ENCODE data around the gene EFEMP1. TPM values are rescaled to one million over a fixed set of nuclear protein-coding genes. Genes with fewer than 3 reads are reported as not detected.

The EFEMP1 gene
- total RNA-seq, 4 donors from 2014 or later, result 57.3 to 113 (median 81.2) TPM

- no peak overlapping the region for H3K4me3 ChIP-seq
- DNase-seq (ENCODE audit: extremely low spot score), result no peak
- intact Hi-C loops (cut with DNase I), result no loop called here
- H3K9me3 ChIP-seq, result peaks cover 0 to 7% (median 3%) of the 10 kb centered on the region in 4 donors
- no peaks in the 10 kb centered on the region for H3K4me1 ChIP-seq
- 71% methylated on average over 1 of the region's 1 CpG for WGBS
- no peak overlapping the region for H3K27ac ChIP-seq (replicated peaks in 1 of 4)
- no peak for TF ChIP-seq POLR2AphosphoS5 (IDR thresholded peaks at IDR 0.05)
- TF ChIP-seq EP300 (IDR thresholded peaks at IDR 0.05), result no peak
- TF ChIP-seq CTCF (IDR thresholded peaks at IDR 0.05), result no peak
- no peak for TF ChIP-seq POLR2A (IDR thresholded peaks at IDR 0.05; ENCODE audit: low read depth)
- no peaks in the 10 kb centered on the region for H3K27me3 ChIP-seq
- H3K36me3 ChIP-seq, result no peaks in the 10 kb centered on the region
Measured at GRCh38 chr2:55906993-55907392, 16.6 kb downstream of the EFEMP1 start.

DNA sequence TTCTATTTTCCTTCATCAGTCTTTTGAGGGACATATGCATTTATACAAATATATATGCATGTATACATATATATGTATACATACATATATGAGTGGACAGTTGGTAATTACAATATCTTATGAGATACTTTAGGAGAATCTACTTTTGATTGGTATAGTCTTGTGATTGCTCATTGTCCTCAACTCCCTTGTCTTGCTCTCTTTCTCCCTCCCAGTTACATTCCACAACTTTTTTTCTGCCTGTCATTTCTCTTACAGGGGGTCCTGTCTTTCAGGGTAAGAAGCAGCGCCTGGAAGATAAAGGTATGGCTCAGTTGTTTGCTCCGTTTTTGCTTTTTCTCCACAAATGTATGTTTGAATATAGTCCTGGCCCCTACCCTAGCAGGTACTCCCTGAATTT lies 19.9 kb downstream of the EFEMP1 start:
- TF ChIP-seq POLR2A (IDR thresholded peaks at IDR 0.05; ENCODE audit: low read depth), result no peak
- intact Hi-C loops (cut with DNase I), result no loop called here
- no peak for DNase-seq (ENCODE audit: extremely low spot score)
- no peak overlapping the region for H3K27ac ChIP-seq (replicated peaks in 1 of 4)
- no peak overlapping the region for H3K4me3 ChIP-seq
- whole genome bisulfite sequencing, result 98% methylated on average over 2 of the region's 2 CpGs
- no peaks in the 10 kb centered on the region for H3K4me1 ChIP-seq
- H3K27me3 ChIP-seq, result no peaks in the 10 kb centered on the region
- H3K9me3 ChIP-seq, result peaks cover 0 to 7% (median 3%) of the 10 kb centered on the region in 4 donors
- no peaks in the 10 kb centered on the region for H3K36me3 ChIP-seq

DNA sequence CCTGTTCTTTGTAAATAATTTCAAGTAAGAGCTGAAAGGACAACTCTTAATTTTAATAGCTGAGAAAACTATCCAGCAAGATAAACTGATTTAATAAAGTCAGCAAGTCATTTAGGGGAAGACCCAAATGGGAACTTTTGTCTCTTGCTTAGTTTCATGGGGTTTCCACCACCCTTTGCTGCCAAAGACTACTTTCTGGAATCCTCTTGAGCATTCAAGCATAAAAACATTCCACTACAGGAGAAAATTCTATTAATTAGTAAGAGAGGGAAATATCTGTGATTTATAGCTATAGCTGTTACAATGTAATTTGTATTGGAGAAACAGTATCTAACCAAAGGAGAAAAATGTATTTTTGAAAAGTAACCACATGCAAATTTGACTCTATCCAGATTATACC lies 20.6 kb downstream of the EFEMP1 start:
- DNase-seq (ENCODE audit: extremely low spot score), result no peak
- Histone ChIP-seq H3K27me3 (no peaks in the 10 kb centered on the region), H3K4me3 (no peak overlapping the region), H3K9me3 (peaks cover 0 to 7% (median 3%) of the 10 kb centered on the region in 4 donors), H3K27ac (replicated peaks in 1 of 4) (no peak overlapping the region), H3K36me3 (no peaks in the 10 kb centered on the region), H3K4me1 (no peaks in the 10 kb centered on the region)
- TF ChIP-seq POLR2A (IDR thresholded peaks at IDR 0.05; ENCODE audit: low read depth) (no peak), CTCF (IDR thresholded peaks at IDR 0.05) (no peak), EP300 (IDR thresholded peaks at IDR 0.05) (no peak), POLR2AphosphoS5 (IDR thresholded peaks at IDR 0.05) (no peak)
- intact Hi-C loops (cut with DNase I), result no loop called here

- TF ChIP-seq EP300 (IDR thresholded peaks at IDR 0.05) (no peak), CTCF (IDR thresholded peaks at IDR 0.05) (no peak), POLR2A (IDR thresholded peaks at IDR 0.05; ENCODE audit: low read depth) (no peak), POLR2AphosphoS5 (IDR thresholded peaks at IDR 0.05) (no peak)
- no peaks in the 10 kb centered on the region for H3K27me3 ChIP-seq
- intact Hi-C loops (cut with DNase I), result no loop called here
- H3K27ac ChIP-seq (replicated peaks in 1 of 4), result no peak overlapping the region
- DNase-seq (ENCODE audit: extremely low spot score), result no peak
- H3K4me3 ChIP-seq, result no peak overlapping the region
- whole genome bisulfite sequencing, result 77% methylated on average over 3 of the region's 3 CpGs
- no peaks in the 10 kb centered on the region for H3K4me1 ChIP-seq
- peaks cover 0 to 7% (median 3%) of the 10 kb centered on the region in 4 donors for H3K9me3 ChIP-seq
- H3K36me3 ChIP-seq, result no peaks in the 10 kb centered on the region
Measured at GRCh38 chr2:55902429-55902828, 21.2 kb downstream of the EFEMP1 start.

GRCh38 chr2:55901941-55902340 lies 21.6 kb downstream of the EFEMP1 start:
- intact Hi-C loops (cut with DNase I), result no loop called here
- H3K9me3 ChIP-seq, result peaks cover 0 to 7% (median 3%) of the 10 kb centered on the region in 4 donors
- TF ChIP-seq CTCF (IDR thresholded peaks at IDR 0.05), result no peak
- TF ChIP-seq EP300 (IDR thresholded peaks at IDR 0.05), result no peak
- no peak for TF ChIP-seq POLR2A (IDR thresholded peaks at IDR 0.05; ENCODE audit: low read depth)
- no peak for TF ChIP-seq POLR2AphosphoS5 (IDR thresholded peaks at IDR 0.05)
- H3K27me3 ChIP-seq, result no peaks in the 10 kb centered on the region
- WGBS, result 79% methylated on average over 2 of the region's 2 CpGs
- no peak for DNase-seq (ENCODE audit: extremely low spot score)
- H3K36me3 ChIP-seq, result no peaks in the 10 kb centered on the region
- H3K4me3 ChIP-seq, result no peak overlapping the region
- no peak overlapping the region for H3K27ac ChIP-seq (replicated peaks in 1 of 4)
- no peaks in the 10 kb centered on the region for H3K4me1 ChIP-seq
